Fibroblast of villous mesenchyme (primary cell): ENCODE data around the gene TCF7L1. TPM values are rescaled to one million over a fixed set of nuclear protein-coding genes. Genes with fewer than 3 reads are reported as not detected.
"Not testable (repeated sequence)": the region's sequence is repeated elsewhere in the genome, so short reads cannot be mapped to it uniquely, and the experiment has no call there.

Source experiments
- DNase-seq: peaks from one replicate; pipeline ENCODE4 v3.0.0-alpha.2; 2010; ENCODE audit warnings: low read depth
- H3K4me3 ChIP-seq: 2 replicates; pipeline ENCODE4 v1.5.1; 2011; ENCODE audit warnings: low read depth, mild to moderate bottlenecking, low read length
- total RNA-seq: library from RNA; depleted of rRNA; stranded (reverse); fragments of >200 nt; gene quantifications from 2 replicates; pipeline ENCODE4 v1.2.3, GENCODE V29; 2012
- TF ChIP-seq, protein P1 (sequence below): IDR thresholded peaks from 2 replicates; pipeline ENCODE4 v1.5.1; 2012; ENCODE audit warnings: low read depth, mild to moderate bottlenecking, low read length; ENCODE audit not compliant: insufficient read depth

Gene TCF7L1
- total RNA-seq, 1 donor = 4.3 TPM

DNA sequence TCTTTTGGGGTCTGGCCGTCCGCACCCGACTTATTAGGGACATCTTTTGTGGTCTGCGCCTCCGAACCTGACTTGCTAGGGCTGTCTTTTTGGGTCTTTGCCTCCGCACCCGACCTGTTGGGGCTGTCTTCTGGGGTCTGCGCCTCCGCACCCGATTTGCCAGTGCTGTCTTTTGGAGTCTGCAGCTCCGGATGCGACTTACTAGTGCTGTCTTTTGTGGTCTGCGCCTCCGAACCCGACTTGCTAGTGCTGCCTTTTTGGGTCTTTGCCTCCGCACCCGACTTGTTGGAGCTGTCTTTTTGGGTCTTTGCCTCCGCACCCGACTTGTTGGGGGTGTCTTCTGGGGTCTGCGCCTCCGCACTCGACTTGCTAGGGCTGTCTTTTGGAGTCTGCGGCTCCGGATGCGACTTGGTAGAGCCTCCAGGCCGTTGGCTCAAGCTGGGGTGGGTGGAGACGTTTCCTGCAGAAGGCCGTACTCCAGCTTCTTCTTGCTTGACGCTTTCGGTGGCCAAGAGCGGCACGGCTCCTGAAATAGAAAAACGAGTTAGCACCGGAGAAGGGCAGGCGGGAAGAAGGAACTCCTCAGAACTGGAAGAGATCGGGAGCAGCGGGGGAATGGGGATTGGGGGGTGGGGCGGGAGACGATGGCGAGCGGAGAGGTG lies 194.1 kb downstream of the TCF7L1 start:
- DNase-seq = peak; percentile 60
- TF ChIP-seq, protein P1, sequence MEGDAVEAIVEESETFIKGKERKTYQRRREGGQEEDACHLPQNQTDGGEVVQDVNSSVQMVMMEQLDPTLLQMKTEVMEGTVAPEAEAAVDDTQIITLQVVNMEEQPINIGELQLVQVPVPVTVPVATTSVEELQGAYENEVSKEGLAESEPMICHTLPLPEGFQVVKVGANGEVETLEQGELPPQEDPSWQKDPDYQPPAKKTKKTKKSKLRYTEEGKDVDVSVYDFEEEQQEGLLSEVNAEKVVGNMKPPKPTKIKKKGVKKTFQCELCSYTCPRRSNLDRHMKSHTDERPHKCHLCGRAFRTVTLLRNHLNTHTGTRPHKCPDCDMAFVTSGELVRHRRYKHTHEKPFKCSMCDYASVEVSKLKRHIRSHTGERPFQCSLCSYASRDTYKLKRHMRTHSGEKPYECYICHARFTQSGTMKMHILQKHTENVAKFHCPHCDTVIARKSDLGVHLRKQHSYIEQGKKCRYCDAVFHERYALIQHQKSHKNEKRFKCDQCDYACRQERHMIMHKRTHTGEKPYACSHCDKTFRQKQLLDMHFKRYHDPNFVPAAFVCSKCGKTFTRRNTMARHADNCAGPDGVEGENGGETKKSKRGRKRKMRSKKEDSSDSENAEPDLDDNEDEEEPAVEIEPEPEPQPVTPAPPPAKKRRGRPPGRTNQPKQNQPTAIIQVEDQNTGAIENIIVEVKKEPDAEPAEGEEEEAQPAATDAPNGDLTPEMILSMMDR = no peak
- peak overlapping the region; percentile 71 for H3K4me3 ChIP-seq

DNA sequence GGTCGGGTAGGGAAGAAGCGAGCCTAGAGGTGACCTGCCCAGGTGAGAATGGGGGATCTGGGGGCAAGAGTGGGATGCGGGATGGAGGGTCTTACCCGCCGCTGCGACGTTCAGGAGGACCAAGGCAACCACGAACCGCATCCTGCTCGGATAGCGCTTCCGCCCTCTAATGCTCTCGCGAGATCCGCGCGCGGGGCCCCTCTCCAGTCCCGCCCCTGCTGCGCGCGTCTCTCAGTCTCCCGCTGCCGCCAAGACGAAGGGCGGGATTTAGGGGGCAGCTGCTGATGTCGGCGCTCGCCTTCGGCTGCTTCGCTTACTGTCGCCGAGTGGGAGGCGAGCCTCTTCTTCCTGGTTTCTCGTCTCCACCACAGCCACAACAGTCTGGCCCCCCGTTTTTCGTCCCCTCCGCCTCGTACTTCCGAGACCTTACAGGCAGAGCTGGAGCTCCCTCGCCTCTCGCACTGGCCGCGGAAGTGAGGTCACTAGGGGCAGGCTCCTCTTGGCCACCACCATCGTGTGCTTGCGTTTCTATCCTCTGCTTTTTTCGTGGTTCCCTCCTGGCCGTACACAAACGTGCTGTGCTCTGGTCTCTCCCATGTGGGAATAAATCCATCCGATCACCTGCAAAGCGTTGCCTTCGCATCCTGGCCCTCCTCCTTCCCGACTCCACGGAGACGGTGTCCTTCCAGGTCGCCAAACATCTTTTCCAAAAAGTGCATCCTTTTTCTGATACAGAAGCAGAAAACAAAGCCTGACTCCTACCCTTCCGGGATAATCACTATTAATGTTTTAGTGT lies 194.8 kb downstream of the TCF7L1 start, which contains the start of gene TGOLN2:
TSS of gene TGOLN2 (minus strand) at position 168 of the 796 bp plus-strand sequence. CDS start at position 141, 27 bp downstream.
- peak; percentile 92 for DNase-seq
- peak within 1 kb of the TSS; percentile 71 for H3K4me3 ChIP-seq
- TF ChIP-seq, protein P1 = no peak

DNA sequence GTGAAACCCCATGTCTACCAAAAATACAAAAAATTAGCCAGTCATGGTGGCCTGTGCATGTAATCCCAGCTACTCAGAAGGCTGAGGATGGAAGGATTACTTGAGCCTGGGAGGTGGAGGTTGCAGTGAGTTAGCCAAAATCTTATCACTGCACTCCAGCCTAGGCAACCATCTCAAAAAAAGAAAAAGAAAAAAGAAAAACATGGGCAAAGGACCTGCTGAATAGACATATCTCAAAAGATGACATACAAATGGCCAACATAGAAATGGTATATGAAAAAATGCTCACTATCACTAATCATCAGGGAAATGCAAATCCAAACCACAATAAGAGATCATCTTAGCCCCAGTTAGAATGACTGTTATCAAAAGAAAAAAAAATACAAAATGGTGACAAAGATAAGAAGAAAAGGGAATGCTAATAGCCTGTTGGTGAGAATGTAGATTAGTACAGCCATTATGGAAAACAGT lies 196.0 kb downstream of the TCF7L1 start:
- TF ChIP-seq, protein P1 = no peak

DNA sequence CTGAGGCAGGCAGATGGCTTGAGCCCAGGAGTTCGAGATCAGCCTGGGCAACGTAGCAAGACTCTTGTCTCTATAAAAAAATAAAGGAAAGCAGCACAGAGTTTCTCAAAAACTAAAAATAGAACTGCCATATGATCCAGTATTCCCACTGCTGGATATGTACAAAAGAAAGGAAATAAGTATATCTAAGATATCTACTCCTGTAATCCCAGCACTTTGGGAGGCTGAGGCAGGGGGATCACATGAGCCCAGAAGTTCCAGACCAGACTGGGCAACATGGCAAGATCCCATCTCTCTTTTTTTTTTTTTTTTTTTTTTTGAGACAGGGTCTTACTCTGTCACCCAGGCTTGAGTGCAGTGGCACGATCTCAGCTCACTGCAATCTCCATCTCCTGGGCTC lies 196.5 kb downstream of the TCF7L1 start:
- not testable (repeated sequence) for H3K4me3 ChIP-seq, DNase-seq

More for the DNA sequence above, 196.0 kb downstream of the TCF7L1 start:
- DNase-seq = no peak
- no peak overlapping the region for H3K4me3 ChIP-seq

DNA sequence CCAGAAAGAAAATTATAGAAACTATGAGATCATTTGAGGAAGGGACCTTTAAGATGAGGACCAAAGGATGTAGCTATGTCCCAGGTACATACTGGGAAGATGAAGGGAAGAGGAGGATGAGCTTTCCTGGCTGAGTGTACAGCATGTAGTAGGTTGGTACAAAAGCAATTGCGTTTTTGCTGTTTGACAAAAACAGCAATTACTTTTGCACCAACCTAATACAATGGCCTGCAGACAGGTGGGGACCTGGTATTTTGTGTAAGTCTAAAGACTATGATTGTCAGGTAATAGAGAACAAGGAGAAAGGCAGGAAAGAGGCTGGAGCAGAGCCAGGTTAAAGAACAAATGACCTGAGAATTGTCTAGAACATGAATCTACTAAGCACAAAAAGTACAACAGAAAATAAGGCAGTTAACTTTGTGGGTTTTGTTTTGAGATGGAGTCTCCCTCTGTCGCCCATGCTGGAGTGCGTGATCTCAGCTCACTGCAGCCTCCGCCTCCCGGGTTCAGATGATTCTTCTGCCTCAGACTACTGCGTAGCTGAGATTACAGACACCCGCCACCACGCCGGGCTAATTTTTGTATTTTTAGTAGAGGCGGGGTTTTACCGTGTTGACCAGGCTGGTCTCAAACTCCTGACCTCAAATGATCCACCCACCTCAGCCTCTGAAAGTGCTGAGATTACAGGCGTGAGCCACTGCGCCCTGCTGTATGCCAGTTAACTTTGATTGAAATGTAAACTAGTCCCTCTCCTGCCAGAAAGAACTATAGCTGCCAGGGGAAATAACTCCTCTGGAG lies 197.8 kb downstream of the TCF7L1 start:
- TF ChIP-seq, protein P1 = no peak
- no peak overlapping the region for H3K4me3 ChIP-seq
- no peak for DNase-seq

DNA sequence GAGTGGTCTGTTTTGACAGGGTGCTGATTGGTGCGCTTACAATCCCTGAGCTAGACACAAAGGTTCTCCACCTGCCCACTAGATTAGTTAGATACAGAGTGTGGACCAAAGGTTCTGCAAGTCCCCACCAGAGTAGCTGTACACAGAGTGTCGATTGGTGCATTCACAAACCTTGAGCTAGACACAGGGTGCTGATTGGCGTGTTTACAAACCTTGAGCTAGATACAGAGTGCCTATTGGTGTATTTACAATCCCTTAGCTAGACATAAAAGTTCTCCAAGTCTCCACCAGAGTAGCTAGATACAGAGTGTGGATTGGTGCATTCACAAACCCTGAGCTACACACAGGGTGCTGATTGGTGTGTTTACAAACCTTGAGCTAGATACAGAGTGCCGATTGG lies 200.7 kb downstream of the TCF7L1 start:
- DNase-seq, H3K4me3 ChIP-seq: not testable (repeated sequence)

DNA sequence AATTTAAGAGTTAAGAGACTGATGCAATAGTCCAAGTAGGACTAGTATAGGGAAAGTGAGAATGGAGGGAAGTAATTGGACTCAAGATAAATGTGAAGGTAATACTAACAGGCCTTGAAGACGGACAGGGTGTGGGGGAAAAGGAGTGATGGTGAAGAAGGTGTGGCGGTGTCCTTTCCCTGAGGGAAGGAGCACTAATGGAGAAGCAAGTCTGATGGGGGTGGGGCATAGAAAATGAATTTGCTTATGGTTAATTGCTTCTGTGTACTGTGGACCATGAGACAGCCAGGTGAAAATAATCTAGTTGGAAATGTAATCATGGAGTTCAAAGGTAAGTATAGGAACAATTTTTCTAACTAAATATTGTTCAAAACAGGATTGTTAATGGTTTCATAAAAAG lies 201.7 kb downstream of the TCF7L1 start:
- H3K4me3 ChIP-seq = no peak overlapping the region
- TF ChIP-seq, protein P1 = no peak
- DNase-seq = no peak
